Right lobe of liver (tissue), 6 donors: ENCODE measurements around the gene ZNF837. TPM values are rescaled to one million over a fixed set of nuclear protein-coding genes. Genes with fewer than 3 reads are reported as not detected.
A peak's percentile ranks its signal among the peaks of the same experiment; 100 is the strongest.

ENCODE experiments used
- ATAC-seq, 4 donors: fragments of 200-7000 bp; cut with Tn5 transposase; one replicate each; pipeline ENCODE4 v1.9.1; 2020; ENCODE audit warnings: mild to moderate bottlenecking in 4 of 4, moderate library complexity in 4 of 4
- DNase-seq, 3 donors: peaks; one replicate each; pipeline ENCODE4 v3.0.0-alpha.2; 2020
- H3K27ac ChIP-seq, 3 donors: fragments of 200-600 bp; one replicate each; pipeline ENCODE4 v1.8.0; 2022
- H3K27me3 ChIP-seq, 2 donors: fragments of 200-600 bp; one replicate each; pipeline ENCODE4 v1.8.0; 2022
- H3K36me3 ChIP-seq, 4 donors: fragments of 200-600 bp; sonication (generic) in 1 of 4; one replicate each; pipeline versions ENCODE4 v1.5.1 to v1.8.0; 2017 to 2022; ENCODE audit warnings: control low read depth in 1 of 4
- H3K4me1 ChIP-seq, 4 donors: fragments of 200-600 bp; sonication (generic) in 1 of 4; one replicate each; pipeline versions ENCODE4 v1.5.1 to v1.8.0; 2017 to 2022; ENCODE audit warnings: control low read depth in 1 of 4
- H3K4me3 ChIP-seq, 3 donors: fragments of 200-600 bp; one replicate each; pipeline ENCODE4 v1.8.0; 2022
- H3K9me3 ChIP-seq, 4 donors: fragments of 200-600 bp; sonication (generic) in 1 of 4; one replicate each; pipeline versions ENCODE4 v1.5.1 to v1.8.0; 2017 to 2022; ENCODE audit warnings: control low read depth in 1 of 4
- POLR2A ChIP-seq: fragments of 450-650 bp; IDR thresholded peaks from one replicate; pipeline ENCODE4 v1.6.1; 2017; ENCODE audit warnings: antibody characterized with exemption, mild to moderate bottlenecking
- WGBS: methylation state at CpG from one replicate; pipeline ENCODE4 v1.1.6; 2018; ENCODE audit warnings: low coverage, low lambda C conversion rate; ENCODE audit not compliant: insufficient coverage; ENCODE audit errors: missing lambda C conversion rate; 5-methylcytosine and 5-hydroxymethylcytosine counted together
- intact Hi-C, 2 donors: fragments of 100-400 bp; cut with DNase I; formaldehyde crosslinking; loops; one replicate each; pipeline versions ENCODE4 v1.11.2 to v1.14.1; 2022
- long read RNA-seq: library from polyadenylated mRNA; unstranded; transcript quantifications from one replicate; pipeline ENCODE4 v2.0.0, GENCODE V29; 2019
- total RNA-seq, 6 experiments: library from RNA; depleted of rRNA in 2 of 6; stranded (reverse); fragments of >200 nt in 2 of 6; fragmentation: NEBNext Ultra II Directional in 3 of 6; extraction: Animal tissue kit (Norgen Biotek cat#: 25700) in 3 of 6; gene quantifications; one replicate each; pipeline versions ENCODE4 v1.1.0 to v1.2.4, GENCODE V29; 2016 to 2023
- TF ChIP-seq, protein P1 (sequence below), 4 donors: fragments of 200-600 bp in 3 of 4; fragments of 450-650 bp in 1 of 4; IDR thresholded peaks; one replicate each; pipeline versions ENCODE4 v1.5.1 to v1.8.0; 2016 to 2022; ENCODE audit warnings: antibody characterized with exemption in 4 of 4, mild to moderate bottlenecking in 2 of 4
- donor health status: DM: no; HTN: yes; CAD: no.
- donor health status: DM: no; HTN: no; CAD: no.
- donor health status: DM: no; HTN: no; CAD: no.
- donor health status: DM: no; HTN: yes; CAD: no.
- donor health status: DM: no; HTN: yes; CAD: no.

ZNF837 gene
- total RNA-seq: 1 to 10 TPM; 1.7 to 3.9 (median 2.4) TPM
- long read RNA-seq: 0 reads

- Histone ChIP-seq H3K27me3 (no peaks in the 10 kb centered on the region), H3K9me3 (no peaks in the 10 kb centered on the region), H3K36me3 (no peaks in the 10 kb centered on the region), H3K4me1 (peaks cover 0 to 24% (median 5%) of the 10 kb centered on the region in 4 donors), H3K27ac (peak within 1 kb of the TSS; percentile 77 to 95 (median 78)), H3K4me3 (peak within 1 kb of the TSS; percentile 53 to 99 (median 77))
- TF ChIP-seq POLR2A: peak; percentile 94
- TF ChIP-seq, protein P1, sequence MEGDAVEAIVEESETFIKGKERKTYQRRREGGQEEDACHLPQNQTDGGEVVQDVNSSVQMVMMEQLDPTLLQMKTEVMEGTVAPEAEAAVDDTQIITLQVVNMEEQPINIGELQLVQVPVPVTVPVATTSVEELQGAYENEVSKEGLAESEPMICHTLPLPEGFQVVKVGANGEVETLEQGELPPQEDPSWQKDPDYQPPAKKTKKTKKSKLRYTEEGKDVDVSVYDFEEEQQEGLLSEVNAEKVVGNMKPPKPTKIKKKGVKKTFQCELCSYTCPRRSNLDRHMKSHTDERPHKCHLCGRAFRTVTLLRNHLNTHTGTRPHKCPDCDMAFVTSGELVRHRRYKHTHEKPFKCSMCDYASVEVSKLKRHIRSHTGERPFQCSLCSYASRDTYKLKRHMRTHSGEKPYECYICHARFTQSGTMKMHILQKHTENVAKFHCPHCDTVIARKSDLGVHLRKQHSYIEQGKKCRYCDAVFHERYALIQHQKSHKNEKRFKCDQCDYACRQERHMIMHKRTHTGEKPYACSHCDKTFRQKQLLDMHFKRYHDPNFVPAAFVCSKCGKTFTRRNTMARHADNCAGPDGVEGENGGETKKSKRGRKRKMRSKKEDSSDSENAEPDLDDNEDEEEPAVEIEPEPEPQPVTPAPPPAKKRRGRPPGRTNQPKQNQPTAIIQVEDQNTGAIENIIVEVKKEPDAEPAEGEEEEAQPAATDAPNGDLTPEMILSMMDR (IDR thresholded peaks at IDR 0.05): no peak
- 0% methylated on average over 18 of the region's 83 CpGs for WGBS
- intact Hi-C loops: no loop called here
- DNase-seq (peak; percentile 99 to 100 (median 100)), ATAC-seq (peak; percentile 90 to 95 (median 92))
Measured at GRCh38 chr19:58380662-58381459, at the start of gene ZNF837. ZNF837 (minus strand) TSS chr19:58381030; CDS start chr19:58369332, 11,698 bp downstream.

GRCh38 chr19:58429745-58430144, 48.9 kb upstream of the ZNF837 start:
- TF ChIP-seq POLR2A: no peak
- TF ChIP-seq, protein P1 (IDR thresholded peaks at IDR 0.05): no peak
- Histone ChIP-seq H3K9me3 (peaks cover 0 to 67% (median 14%) of the 10 kb centered on the region in 4 donors), H3K36me3 (peaks cover 0 to 16% (median 5%) of the 10 kb centered on the region in 4 donors), H3K27ac (no peak overlapping the region), H3K4me1 (no peaks in the 10 kb centered on the region), H3K27me3 (no peaks in the 10 kb centered on the region), H3K4me3 (no peak overlapping the region)
- intact Hi-C loops: no loop called here
- DNase-seq (no peak), ATAC-seq (no peak)

GRCh38 chr19:58428617-58429016, 47.8 kb upstream of the ZNF837 start:
- peaks cover 0 to 56% (median 10%) of the 10 kb centered on the region in 4 donors for H3K9me3 ChIP-seq
- TF ChIP-seq, protein P1 (IDR thresholded peaks at IDR 0.05): no peak
- no peak for TF ChIP-seq POLR2A
- ATAC-seq (no peak), DNase-seq (no peak)
- peaks cover 0 to 5% (median 0%) of the 10 kb centered on the region in 4 donors for H3K36me3 ChIP-seq
- H3K4me3 ChIP-seq: no peak overlapping the region
- no peak overlapping the region for H3K27ac ChIP-seq
- intact Hi-C loops: no loop called here
- no peaks in the 10 kb centered on the region for H3K27me3 ChIP-seq
- WGBS: no CpG with 5 or more reads among the region's 1 CpG
- H3K4me1 ChIP-seq: no peaks in the 10 kb centered on the region

DNA sequence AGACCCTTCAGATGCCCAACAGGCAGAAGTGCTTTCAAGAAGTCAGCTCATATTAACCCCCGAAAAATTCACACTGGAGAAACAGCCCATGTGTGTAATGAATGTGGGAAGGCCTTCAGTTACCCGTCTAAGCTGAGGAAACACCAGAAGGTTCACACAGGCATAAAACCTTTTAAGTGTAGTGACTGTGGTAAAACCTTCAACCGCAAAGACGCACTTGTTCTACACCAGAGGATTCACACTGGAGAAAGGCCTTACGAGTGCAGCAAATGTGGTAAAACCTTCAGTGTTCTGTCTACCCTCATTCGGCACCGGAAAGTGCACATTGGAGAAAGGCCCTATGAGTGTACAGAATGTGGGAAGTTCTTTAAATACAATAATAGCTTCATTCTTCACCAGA, 36.2 kb upstream of the ZNF837 start:
- ATAC-seq: no peak

More for the DNA sequence above, 36.2 kb upstream of the ZNF837 start:
- H3K4me3 ChIP-seq: no peak overlapping the region
- H3K4me1 ChIP-seq: no peaks in the 10 kb centered on the region
- no peak for TF ChIP-seq POLR2A
- TF ChIP-seq, protein P1 (IDR thresholded peaks at IDR 0.05): no peak
- H3K9me3 ChIP-seq: no peaks in the 10 kb centered on the region
- peaks cover 0 to 23% (median 12%) of the 10 kb centered on the region in 4 donors for H3K36me3 ChIP-seq
- no peaks in the 10 kb centered on the region for H3K27me3 ChIP-seq
- intact Hi-C loops: no loop called here
- no peak overlapping the region for H3K27ac ChIP-seq
- WGBS: 92% methylated on average over 7 of the region's 7 CpGs
- no peak for DNase-seq
